Measurements from ENCODE around the gene LUC7L2.
"Not testable (repeated sequence)": the region's sequence is repeated elsewhere in the genome, so short reads cannot be mapped to it uniquely, and the experiment has no call there.

The LUC7L2 gene, protein sequence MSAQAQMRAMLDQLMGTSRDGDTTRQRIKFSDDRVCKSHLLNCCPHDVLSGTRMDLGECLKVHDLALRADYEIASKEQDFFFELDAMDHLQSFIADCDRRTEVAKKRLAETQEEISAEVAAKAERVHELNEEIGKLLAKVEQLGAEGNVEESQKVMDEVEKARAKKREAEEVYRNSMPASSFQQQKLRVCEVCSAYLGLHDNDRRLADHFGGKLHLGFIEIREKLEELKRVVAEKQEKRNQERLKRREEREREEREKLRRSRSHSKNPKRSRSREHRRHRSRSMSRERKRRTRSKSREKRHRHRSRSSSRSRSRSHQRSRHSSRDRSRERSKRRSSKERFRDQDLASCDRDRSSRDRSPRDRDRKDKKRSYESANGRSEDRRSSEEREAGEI

DNA sequence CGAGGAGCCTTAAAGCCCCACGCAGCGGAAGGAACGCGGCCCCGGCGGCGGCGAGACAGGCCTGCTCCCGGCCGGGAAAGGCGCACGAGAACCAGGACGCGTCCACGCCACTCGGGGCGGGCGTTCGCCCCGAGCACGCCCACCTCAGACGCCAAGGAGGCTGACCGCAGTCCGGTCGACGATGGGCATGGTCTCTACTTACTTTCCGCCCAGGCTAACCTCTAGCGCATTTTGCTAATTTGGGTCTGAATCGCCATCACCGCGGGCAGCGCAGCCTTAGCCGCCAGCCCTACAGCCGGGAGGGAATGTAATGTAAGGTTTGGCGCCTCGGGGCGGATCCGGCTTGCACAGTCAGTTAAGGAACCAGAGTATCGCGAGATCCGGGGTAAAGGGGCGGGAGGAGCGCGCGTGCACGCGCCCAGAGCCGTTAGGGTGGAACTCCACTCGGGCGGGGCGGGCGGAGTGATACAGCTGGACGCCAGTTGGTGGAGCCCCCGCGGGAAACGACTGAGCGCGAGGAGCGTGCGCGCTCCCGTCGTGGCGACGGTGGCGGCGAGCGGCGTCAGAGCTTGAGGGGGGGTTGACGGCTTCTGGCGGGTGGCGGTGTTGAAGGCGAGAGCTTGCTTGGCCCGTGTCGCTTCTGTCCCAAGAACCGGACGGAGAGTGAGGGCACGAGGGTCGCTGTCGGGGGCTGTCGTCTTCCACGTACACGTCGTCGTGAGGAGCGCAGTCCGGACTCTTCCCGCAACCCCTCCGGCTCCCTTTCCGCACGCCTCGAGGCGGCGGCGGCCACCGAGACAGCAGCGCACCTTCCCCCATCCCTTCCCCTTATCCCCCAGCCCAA is at the start of gene LUC7L2:
Gene LUC7L2 (plus strand): TSS at position 529 of the 844 bp plus-strand sequence. CDS start 368 bp downstream, outside the sequence.
- peak; percentile 100 for DNase-seq

DNA sequence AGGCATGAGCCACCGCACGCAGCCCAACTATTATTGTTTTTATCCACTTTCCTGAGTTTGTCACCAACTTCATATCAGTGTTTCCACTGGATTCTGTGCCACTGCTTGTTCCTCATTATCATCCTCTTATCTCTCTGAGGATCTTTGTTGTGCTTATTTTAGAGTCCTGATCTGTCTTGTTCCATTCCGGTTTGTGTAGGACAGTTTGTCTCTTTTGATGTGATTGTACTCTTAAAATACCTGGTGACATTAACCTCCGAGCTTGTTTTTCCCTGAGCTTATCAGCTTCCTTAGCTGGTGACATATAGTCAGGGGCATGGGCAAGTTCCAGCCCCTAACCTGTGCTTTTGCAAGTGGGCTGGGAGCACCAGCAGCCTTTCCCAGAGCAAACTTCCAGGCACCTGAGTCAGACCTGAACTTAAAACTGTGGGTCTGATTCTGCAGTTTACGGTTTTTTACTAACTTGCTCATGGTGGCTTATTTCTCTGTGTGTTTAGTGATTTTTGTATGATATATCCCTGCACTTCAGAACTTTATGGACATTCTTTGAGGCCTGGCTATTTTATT is 41.7 kb upstream of the LUC7L2 start:
- no peak for DNase-seq

DNA sequence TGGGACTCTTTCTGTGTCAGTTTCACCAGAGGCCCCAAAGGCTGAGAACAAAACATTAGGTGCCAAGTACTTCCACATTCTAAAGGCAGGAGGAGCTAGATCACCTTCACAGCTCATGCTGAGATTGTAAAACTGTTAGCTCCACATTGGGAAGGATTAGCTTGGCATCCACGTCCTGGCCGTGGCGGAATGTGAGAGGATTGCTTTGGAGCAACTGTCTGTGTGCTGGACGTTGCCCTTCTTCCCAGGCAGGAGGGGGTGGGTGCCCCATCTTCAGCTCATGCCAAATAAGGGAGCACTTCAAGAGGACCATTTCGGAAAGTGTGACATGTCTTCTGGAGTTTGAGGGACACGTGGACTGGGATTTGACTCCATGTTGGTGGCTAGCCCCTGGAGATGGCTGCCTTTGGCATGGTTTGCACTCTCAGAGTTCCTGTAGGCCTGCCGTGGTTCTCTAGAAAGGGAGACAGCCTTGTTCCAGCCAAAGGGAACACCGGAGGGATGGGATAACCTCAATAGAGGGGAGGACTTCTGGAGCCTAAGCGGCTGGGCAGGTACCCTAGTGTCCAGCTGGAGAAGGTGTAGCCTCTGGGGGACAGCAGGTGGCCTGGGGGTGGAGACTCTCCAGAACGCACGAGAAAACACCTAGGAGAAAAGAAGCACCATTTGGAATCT is 38.5 kb upstream of the LUC7L2 start:
- no peak for DNase-seq

GRCh38 chr7:139324709-139325108 is 35.0 kb upstream of the LUC7L2 start:
- DNase-seq, result not testable (repeated sequence)

DNA sequence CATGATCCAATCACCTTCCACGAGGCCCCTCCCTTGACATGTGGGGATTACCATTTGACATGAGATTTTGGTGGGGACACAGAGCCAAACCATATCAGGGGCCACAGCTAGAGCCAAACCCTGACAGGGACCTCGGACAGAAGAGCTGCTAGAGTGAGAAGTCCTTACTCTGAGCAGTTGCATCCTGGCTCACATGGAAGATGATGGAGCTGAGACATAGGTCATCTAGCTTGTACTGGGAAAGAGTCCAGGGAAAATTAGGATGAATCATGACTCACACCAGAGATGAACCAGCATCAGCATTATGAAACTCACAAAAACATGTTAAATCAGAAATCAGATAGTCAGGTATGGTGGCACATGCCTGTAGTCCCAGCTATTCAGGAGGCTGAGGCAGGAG is 31.3 kb upstream of the LUC7L2 start:
- no peak for DNase-seq

DNA sequence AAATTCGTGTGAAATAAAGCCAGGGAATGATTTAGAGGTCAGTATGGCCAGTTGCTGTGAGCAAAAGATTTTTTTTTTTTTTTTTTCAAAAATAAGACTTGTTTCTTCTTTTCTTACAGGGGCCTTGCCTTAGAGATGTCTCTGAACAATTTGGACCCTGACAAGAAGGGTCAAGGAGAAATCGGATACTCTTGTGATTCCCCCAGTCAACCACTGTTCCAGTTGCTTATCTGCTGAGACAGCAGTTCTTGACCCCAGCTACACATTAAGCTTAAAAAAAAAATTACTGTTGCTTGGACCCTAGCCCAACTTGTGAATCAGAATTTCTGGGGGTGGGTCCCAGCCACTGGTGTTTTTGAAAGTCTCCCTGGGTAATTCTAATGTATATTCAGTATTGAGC is 30.6 kb upstream of the LUC7L2 start:
- no peak for DNase-seq

- no peak for DNase-seq
Observed at GRCh38 chr7:139330333-139331030, 29.2 kb upstream of the LUC7L2 start.

GRCh38 chr7:139332697-139333359 is 26.9 kb upstream of the LUC7L2 start:
- DNase-seq, result no peak

DNA sequence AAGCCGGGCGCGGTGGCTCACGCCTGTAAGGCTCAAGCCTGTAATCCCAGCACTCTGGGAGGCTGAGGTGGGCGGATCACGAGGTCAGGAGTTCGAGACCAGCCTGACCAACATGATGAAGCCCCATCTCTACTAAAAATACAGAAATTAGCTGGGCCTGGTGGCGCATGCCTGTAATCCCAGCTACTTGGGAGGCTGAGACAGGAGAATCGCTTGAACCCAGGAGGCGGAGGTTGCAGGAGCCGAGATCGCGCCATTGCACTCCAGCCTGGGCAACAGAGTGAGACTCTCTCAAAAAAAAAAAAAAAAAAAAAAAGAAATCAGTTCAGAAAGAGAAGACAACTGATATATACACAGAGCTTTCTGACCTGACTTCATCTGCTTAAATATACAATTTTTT is 26.3 kb upstream of the LUC7L2 start:
- DNase-seq, result not testable (repeated sequence)

DNA sequence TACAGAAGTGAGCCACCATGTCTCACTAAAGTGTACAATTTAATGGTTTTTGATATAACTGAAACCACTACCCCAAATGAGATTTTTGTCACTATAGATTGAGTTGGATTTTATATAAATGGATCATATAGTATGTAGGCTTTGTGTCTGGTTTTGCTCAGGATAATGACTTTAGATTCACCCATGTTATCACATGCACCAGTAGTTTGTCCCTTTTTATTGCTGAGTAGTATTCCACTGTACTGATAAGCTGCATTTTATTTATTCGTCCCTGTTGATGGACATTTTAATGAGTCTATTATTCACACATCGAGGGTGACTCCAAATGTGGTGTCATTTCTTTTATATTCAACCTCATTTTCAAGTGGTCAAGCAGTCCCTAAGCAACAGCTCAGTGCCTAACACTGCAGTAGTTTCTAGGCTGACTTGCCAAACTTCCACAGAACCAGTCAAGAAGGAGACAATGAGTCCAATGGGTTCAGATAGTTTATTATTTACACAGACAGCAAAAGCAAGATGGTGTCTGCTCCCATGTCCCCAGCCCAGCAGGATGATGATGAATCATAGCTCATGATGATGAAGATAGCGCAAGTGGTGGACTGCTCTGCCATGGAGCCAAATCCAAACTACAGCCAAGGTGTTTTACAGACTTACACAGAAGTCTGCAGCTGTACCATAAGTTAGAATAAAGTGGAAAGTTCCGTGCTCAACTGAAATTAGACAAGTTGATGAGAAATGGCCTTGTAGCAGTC is 25.1 kb upstream of the LUC7L2 start:
- no peak for DNase-seq

DNA sequence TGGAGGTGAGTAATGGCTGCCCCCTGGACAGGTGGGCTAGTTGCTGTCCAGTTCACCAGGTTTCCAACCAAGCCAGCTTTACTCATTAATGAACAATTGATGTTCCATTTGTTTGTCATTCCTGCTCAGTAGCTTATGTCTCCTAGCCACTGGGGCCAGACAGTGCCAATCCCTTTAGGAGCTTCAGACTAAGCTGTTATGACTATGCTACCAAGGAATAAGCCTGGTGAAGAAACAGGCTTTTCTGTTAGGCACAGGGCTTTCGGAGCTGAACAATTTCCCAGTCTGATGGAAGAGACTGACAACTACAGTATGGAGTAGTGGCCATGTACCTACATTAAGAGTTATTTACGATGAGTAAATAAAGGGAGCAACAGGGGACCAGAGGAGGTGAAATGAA is 20.7 kb upstream of the LUC7L2 start:
- DNase-seq, result no peak

DNA sequence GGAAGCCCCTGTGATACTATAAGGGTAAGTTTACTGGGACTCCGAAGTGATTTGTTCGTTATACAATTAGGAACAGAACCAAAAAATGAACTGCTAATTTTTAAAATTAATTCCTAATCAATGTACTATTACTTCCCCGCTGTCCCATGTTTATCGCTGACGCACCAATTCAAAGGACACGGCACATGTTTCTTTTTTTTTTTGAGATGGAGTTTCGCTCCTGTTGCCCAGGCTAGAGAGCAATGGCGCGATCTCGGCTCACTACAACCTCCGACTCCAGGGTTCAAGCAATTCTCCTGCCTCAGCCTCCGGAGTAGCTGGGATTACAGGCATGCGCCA is 20.0 kb upstream of the LUC7L2 start:
- no peak for DNase-seq

GRCh38 chr7:139340037-139340807 is 19.5 kb upstream of the LUC7L2 start:
- peak; percentile 100 for DNase-seq

GRCh38 chr7:139340808-139341057 is 19.0 kb upstream of the LUC7L2 start:
- DNase-seq, result no peak

DNA sequence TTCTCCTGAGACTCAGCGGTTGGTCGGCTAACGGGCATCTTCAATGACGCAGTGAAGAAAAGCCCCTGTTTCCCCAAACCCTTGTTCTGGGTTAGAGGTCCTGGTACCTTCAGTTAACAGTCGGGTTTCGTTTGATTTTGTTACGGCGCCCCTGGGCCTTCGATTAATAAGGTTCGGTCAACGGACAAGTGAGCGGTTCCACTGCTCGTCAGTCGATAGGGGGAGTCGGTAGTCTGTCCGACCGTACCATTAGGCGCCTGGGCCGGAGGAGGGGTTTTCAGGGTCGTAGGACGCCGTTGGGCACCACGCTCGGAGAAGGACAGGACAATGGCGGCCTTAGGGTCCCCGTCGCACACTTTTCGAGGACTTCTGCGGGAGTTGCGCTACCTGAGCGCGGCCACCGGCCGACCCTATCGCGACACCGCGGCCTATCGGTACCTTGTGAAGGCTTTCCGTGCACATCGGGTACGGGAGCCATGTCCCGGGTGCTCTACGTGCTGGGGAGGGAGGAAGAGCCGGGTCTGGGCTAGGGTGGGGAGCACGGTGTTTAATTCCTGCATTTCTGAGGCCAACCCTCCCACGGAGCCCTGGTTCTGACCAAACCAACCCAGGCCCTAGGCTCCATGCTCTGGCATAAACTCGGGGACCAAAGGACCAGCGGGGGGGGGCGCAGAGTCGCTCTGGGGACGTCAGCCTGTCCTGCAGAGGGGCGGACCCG is 18.5 kb upstream of the LUC7L2 start, which contains the start of gene FMC1:
Gene FMC1 (plus strand): TSS at position 280 of the 718 bp plus-strand sequence. CDS start 48 bp downstream, at position 328.
- peak; percentile 98 for DNase-seq

- no peak for DNase-seq
Observed at GRCh38 chr7:139341776-139342226, 17.9 kb upstream of the LUC7L2 start.

GRCh38 chr7:139345042-139345441 is 14.7 kb upstream of the LUC7L2 start:
- DNase-seq, result no peak

DNA sequence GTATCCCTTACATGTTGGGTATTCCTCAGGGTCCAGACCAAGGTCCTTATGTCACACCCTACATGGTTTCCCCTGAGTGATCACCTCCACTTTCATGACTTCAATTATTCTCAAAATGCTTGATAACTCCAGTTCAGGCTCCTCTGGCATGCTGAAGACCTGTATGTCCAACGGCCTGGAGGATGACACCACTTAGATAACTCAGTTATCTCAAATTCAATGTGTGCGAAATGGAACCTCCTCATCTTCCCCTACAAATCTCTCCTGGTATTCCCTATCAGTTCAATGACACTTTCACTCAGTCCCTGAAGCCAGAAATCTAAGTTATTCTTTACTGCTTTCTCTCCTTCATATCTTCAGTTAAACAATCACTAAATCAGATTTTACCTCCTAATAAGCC is 8.7 kb upstream of the LUC7L2 start:
- no peak for DNase-seq

DNA sequence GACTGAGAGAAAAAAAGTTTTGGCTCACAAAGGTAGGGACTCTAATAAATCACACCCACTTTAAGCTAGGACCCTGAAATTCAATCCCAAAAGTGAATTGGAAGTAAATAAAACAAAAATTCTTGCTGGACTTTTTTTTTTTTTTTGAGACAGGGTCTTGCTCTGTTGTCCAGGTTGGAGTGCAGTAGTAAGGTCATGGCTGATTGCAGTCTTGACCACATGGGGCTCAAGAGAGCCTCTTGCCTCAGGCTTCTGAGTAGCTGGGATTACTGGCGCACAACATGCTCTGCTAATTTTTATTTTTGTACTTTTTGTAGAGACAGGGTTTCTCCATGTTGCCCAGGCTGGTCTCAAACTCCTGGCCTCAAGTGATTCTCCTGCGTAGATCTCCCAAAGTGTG is 5.0 kb upstream of the LUC7L2 start:
- no peak for DNase-seq

- DNase-seq, result no peak
Observed at GRCh38 chr7:139355320-139355719, 4.4 kb upstream of the LUC7L2 start.

All from NCI-H1092 treated with DMSO at 0.1 percent for 48 hours (cell line).